ENCODE results near the gene SRRM3.

- TF ChIP-seq CTCF (conservative IDR thresholded peaks at IDR 0.05 in 1 of 2, IDR thresholded peaks at IDR 0.05 in 1 of 2; ENCODE audit: extremely low read depth in 1 of 2, insufficient read depth in 1 of 2, low read depth in 1 of 2, low read length in 2 of 2), result no peak
- TF ChIP-seq EZH2 (IDR thresholded peaks at IDR 0.05; ENCODE audit: borderline replicate concordance, low read length), result no peak
Observed at GRCh38 chr7:76260171-76260703, 58.5 kb downstream of the SRRM3 start.

All from mammary epithelial cell (primary cell).